LNCaP clone FGC (cell line): ENCODE measurements around the gene ALKBH3.

Source experiments
- DNase-seq: peaks from one replicate; pipeline ENCODE4 v3.0.0-alpha.2; 2011; ENCODE audit warnings: low read depth
- H3K4me3 ChIP-seq: 2 replicates; pipeline ENCODE4 v1.5.1; 2011; ENCODE audit warnings: mild to moderate bottlenecking, low read depth, low read length, control low read depth
- CTCF ChIP-seq: IDR thresholded peaks from 2 replicates; pipeline ENCODE4 v1.5.1; 2012; ENCODE audit warnings: mild to moderate bottlenecking; ENCODE audit not compliant: control insufficient read depth, insufficient read depth; ENCODE audit errors: extremely low read depth

Gene ALKBH3

GRCh38 chr11:43936076-43936475 lies 55.4 kb downstream of the ALKBH3 start:
- no peak for DNase-seq
- no peak for TF ChIP-seq CTCF
- no peak overlapping the region for H3K4me3 ChIP-seq

- no peak for TF ChIP-seq CTCF
Measured at GRCh38 chr11:43937434-43938411, 57.1 kb downstream of the ALKBH3 start.

GRCh38 chr11:43941257-43941994 lies 60.8 kb downstream of the ALKBH3 start:
- no peak for DNase-seq
- TF ChIP-seq CTCF: no peak
- H3K4me3 ChIP-seq: no peak overlapping the region

More at GRCh38 chr11:43937434-43938411, 57.1 kb downstream of the ALKBH3 start:
- DNase-seq: no peak
- no peak overlapping the region for H3K4me3 ChIP-seq

GRCh38 chr11:43942662-43943371 lies 62.2 kb downstream of the ALKBH3 start:
- peak overlapping the region; percentile 36 for H3K4me3 ChIP-seq
- no peak for DNase-seq
- no peak for TF ChIP-seq CTCF

- DNase-seq: no peak
- peak overlapping the region; percentile 38 for H3K4me3 ChIP-seq
- no peak for TF ChIP-seq CTCF
Measured at GRCh38 chr11:43943372-43943930, 62.8 kb downstream of the ALKBH3 start.

GRCh38 chr11:43943931-43944751 lies 63.5 kb downstream of the ALKBH3 start:
- no peak for TF ChIP-seq CTCF
- peak overlapping the region; percentile 38 for H3K4me3 ChIP-seq
- no peak for DNase-seq
